Stomach (tissue), 4 donors: ENCODE data around the gene HTRA2.

Source experiments
- POLR2A ChIP-seq, 4 donors: fragments of 450-650 bp; IDR thresholded peaks; one replicate each; pipeline ENCODE4 v1.6.1; 2016; ENCODE audit warnings: antibody characterized with exemption in 4 of 4, control low read depth in 2 of 4, mild to moderate bottlenecking in 1 of 4, moderate library complexity in 1 of 4
- TF ChIP-seq, protein P1 (sequence below), 7 experiments: fragments of 450-650 bp in 4 of 7; fragments of 200-600 bp in 3 of 7; sonication (generic) in 3 of 7; IDR thresholded peaks; one replicate each; pipeline ENCODE4 v1.5.1; 2016 to 2019; ENCODE audit warnings: antibody characterized with exemption in 7 of 7, control low read depth in 2 of 7, mild to moderate bottlenecking in 1 of 7

DNA sequence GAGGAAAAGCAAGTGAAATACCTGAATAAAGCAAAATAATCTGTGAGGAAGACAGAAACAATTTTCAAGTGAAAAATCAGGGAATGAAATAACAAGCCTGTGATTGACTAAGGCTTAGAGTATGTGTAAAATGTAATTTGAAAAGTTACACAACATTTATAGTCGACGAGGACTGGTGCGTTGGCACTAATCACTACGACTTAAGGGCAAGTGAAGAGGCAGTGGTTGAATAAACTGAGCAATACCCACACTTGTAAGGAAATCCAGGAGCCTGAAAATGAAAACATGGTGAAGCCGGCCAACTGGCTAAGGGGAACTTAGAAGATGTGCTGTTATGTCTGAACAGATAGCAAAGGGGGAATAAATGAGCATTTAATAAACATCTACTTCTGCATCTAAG is 38.1 kb downstream of the HTRA2 start:
- TF ChIP-seq, protein P1, sequence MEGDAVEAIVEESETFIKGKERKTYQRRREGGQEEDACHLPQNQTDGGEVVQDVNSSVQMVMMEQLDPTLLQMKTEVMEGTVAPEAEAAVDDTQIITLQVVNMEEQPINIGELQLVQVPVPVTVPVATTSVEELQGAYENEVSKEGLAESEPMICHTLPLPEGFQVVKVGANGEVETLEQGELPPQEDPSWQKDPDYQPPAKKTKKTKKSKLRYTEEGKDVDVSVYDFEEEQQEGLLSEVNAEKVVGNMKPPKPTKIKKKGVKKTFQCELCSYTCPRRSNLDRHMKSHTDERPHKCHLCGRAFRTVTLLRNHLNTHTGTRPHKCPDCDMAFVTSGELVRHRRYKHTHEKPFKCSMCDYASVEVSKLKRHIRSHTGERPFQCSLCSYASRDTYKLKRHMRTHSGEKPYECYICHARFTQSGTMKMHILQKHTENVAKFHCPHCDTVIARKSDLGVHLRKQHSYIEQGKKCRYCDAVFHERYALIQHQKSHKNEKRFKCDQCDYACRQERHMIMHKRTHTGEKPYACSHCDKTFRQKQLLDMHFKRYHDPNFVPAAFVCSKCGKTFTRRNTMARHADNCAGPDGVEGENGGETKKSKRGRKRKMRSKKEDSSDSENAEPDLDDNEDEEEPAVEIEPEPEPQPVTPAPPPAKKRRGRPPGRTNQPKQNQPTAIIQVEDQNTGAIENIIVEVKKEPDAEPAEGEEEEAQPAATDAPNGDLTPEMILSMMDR (IDR thresholded peaks at IDR 0.05) = no peak
- no peak for TF ChIP-seq POLR2A (IDR thresholded peaks at IDR 0.05)
